OCI-LY1 (cell line): Measurements from ENCODE around the gene DOK5.

Experiments
- H2AFZ ChIP-seq: fragments of 200-600 bp; sonication (generic), shearing (Covaris generic); 2 replicates; pipeline ENCODE4 v1.6.0; 2014; ENCODE audit warnings: antibody characterized with exemption, mild to moderate bottlenecking, low read length
- H3F3A ChIP-seq: fragments of 200-600 bp; sonication (generic), shearing (Covaris generic); 2 replicates; pipeline ENCODE4 v1.6.0; 2014; ENCODE audit warnings: mild to moderate bottlenecking, antibody characterized with exemption, low read length, moderate library complexity; ENCODE audit not compliant: insufficient read depth
- H3K27ac ChIP-seq: fragments of 200-600 bp; sonication (generic); 2 replicates; pipeline ENCODE4 v1.5.1; 2014; ENCODE audit warnings: low read length, mixed run types, mild to moderate bottlenecking, low read depth; ENCODE audit not compliant: poor library complexity, severe bottlenecking
- H3K27me3 ChIP-seq: fragments of 200-600 bp; sonication (generic); 2 replicates; pipeline ENCODE4 v1.6.0; 2014; ENCODE audit warnings: antibody characterized with exemption, mild to moderate bottlenecking, low read length, moderate library complexity; ENCODE audit not compliant: insufficient read depth
- H3K36me3 ChIP-seq: fragments of 200-600 bp; sonication (generic); 2 replicates; pipeline ENCODE4 v1.6.1; 2014; ENCODE audit warnings: mild to moderate bottlenecking, antibody characterized with exemption, low read length, moderate library complexity, mixed read lengths; ENCODE audit not compliant: insufficient read depth
- H3K4me1 ChIP-seq: fragments of 200-600 bp; sonication (generic); 2 replicates; pipeline ENCODE4 v1.5.1; 2014; ENCODE audit warnings: mild to moderate bottlenecking, low read length, moderate library complexity; ENCODE audit not compliant: insufficient read depth, severe bottlenecking
- H3K4me2 ChIP-seq: fragments of 200-600 bp; sonication (generic), shearing (Covaris generic); 2 replicates; pipeline ENCODE4 v1.6.1; 2014; ENCODE audit warnings: low read length
- H3K4me3 ChIP-seq: fragments of 200-600 bp; sonication (generic); 2 replicates; pipeline ENCODE4 v1.5.1; 2014; ENCODE audit warnings: low read length, low read depth, mild to moderate bottlenecking, mixed read lengths; ENCODE audit not compliant: poor library complexity, severe bottlenecking
- H3K79me2 ChIP-seq: fragments of 200-600 bp; shearing (Covaris generic); 2 replicates; pipeline ENCODE4 v1.6.1; 2016; ENCODE audit warnings: mixed run types, low read length, mixed read lengths; ENCODE audit not compliant: insufficient read depth
- H3K9ac ChIP-seq: fragments of 200-600 bp; sonication (generic), shearing (Covaris generic); 2 replicates; pipeline ENCODE4 v1.6.1; 2014; ENCODE audit warnings: mild to moderate bottlenecking, low read length, mixed read lengths
- H3K9me2 ChIP-seq: fragments of 200-600 bp; sonication (generic), shearing (Covaris generic); 2 replicates; pipeline ENCODE4 v1.6.1; 2014; ENCODE audit warnings: low read depth, mild to moderate bottlenecking, low read length, mixed read lengths
- H3K9me3 ChIP-seq: fragments of 200-600 bp; shearing (Covaris generic); 2 replicates; pipeline ENCODE4 v1.6.1; 2014; ENCODE audit warnings: low read length, mixed read lengths
- H4K20me1 ChIP-seq: fragments of 200-600 bp; sonication (generic), shearing (Covaris generic); 2 replicates; pipeline ENCODE4 v1.6.0; 2016; ENCODE audit warnings: mild to moderate bottlenecking, low read length; ENCODE audit not compliant: insufficient read depth
- EZH2 ChIP-seq: fragments of 200-600 bp; sonication (generic), shearing (Covaris generic); IDR thresholded peaks from 2 replicates; pipeline ENCODE4 v1.8.0; 2017; ENCODE audit warnings: borderline replicate concordance, mixed run types, mild to moderate bottlenecking, antibody characterized with exemption, low read length, moderate library complexity, mixed read lengths
- TF ChIP-seq, protein P1 (sequence below): fragments of 200-600 bp; sonication (generic), shearing (Covaris generic); IDR thresholded peaks from 2 replicates; pipeline ENCODE4 v1.5.1; 2017; ENCODE audit warnings: mild to moderate bottlenecking, antibody characterized with exemption, low read length, moderate library complexity, mixed read lengths

DOK5 gene

DNA sequence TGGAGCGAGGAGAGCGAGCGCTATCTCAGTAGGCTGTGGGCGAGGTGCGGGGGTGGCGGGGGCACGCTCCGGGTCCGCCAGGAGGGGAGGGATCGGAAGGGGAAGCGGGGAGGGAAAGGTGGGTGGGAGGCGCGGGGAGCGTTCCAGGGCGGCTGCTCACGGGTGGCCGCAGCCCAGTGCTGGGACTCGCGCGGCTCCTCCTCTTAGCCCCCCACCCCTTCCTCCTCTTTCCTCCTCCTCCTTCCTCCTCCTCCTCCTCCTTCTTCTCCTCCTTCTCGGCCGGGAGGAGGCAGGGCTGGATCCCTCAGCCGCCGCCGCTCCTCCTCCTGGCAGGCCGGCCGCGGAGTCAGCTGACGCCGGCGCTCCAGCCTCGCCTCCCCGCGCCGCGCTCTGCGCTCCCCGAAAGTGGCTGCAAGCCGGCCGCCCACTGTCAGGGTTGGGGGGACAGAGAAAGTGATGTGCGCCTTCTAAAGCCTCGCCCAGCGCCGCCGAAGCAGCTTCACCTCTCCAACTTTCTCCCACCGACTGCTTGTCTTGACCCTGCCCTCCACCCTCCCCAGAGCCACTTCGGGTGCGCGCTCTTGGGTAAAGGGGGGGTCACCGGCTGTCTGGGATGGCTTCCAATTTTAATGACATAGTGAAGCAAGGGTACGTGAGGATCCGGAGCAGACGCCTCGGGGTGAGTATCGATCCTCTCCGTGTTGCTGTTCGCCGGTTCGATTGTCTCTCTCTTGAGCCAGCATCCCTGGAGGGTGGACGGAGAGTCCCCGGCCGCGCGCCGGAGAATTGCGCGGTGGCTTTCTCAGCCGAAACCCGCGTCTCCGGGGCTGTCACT is at the start of gene DOK5:
TSS of gene DOK5 (plus strand) at position 260 of the 835 bp plus-strand sequence. CDS start at position 614, 354 bp downstream.
- Histone ChIP-seq H3K27me3 (no peaks in the 10 kb centered on the region), H3K4me1 (no peaks in the 10 kb centered on the region), H3K9ac (no peak within 1 kb of the TSS), H3K79me2 (no peaks in the 10 kb centered on the region), H3F3A (no peaks in the 10 kb centered on the region), H3K27ac (no peak within 1 kb of the TSS), H4K20me1 (no peaks in the 10 kb centered on the region), H3K4me3 (no peak within 1 kb of the TSS), H3K36me3 (no peaks in the 10 kb centered on the region), H3K9me3 (no peaks in the 10 kb centered on the region), H3K9me2 (no peaks in the 10 kb centered on the region), H3K4me2 (no peak within 1 kb of the TSS), H2AFZ (no peak within 1 kb of the TSS)
- no peak for TF ChIP-seq EZH2
- TF ChIP-seq, protein P1, sequence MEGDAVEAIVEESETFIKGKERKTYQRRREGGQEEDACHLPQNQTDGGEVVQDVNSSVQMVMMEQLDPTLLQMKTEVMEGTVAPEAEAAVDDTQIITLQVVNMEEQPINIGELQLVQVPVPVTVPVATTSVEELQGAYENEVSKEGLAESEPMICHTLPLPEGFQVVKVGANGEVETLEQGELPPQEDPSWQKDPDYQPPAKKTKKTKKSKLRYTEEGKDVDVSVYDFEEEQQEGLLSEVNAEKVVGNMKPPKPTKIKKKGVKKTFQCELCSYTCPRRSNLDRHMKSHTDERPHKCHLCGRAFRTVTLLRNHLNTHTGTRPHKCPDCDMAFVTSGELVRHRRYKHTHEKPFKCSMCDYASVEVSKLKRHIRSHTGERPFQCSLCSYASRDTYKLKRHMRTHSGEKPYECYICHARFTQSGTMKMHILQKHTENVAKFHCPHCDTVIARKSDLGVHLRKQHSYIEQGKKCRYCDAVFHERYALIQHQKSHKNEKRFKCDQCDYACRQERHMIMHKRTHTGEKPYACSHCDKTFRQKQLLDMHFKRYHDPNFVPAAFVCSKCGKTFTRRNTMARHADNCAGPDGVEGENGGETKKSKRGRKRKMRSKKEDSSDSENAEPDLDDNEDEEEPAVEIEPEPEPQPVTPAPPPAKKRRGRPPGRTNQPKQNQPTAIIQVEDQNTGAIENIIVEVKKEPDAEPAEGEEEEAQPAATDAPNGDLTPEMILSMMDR = no peak

DNA sequence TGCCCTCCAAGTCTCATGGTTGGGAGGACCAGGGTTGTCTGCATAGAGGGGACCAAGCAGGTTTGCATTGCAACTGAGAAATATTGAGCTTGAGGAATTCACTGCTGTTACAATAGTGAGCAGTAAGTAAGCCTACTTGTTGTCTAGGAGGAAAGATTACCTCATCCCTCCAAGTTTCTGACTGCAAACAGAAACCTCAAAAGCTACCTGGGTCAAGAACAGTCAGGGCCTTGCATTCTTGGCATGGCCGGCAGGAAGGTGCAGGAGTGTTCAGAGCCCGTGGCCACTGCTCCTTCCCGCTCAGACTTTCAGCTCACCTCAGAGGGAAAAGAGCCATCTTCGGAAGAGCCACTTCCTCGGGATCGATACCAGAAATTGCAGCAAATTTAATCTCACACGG is 46.0 kb upstream of the DOK5 start:
- Histone ChIP-seq H3K36me3 (no peaks in the 10 kb centered on the region), H3F3A (no peaks in the 10 kb centered on the region), H3K27me3 (no peaks in the 10 kb centered on the region), H3K27ac (no peak overlapping the region), H3K79me2 (no peaks in the 10 kb centered on the region), H4K20me1 (no peaks in the 10 kb centered on the region), H3K9me2 (no peaks in the 10 kb centered on the region), H3K4me1 (no peaks in the 10 kb centered on the region), H2AFZ (no peak overlapping the region), H3K9me3 (no peaks in the 10 kb centered on the region), H3K4me3 (no peak overlapping the region), H3K4me2 (no peak overlapping the region), H3K9ac (no peak overlapping the region)
- TF ChIP-seq, protein P1 = no peak
- no peak for TF ChIP-seq EZH2

DNA sequence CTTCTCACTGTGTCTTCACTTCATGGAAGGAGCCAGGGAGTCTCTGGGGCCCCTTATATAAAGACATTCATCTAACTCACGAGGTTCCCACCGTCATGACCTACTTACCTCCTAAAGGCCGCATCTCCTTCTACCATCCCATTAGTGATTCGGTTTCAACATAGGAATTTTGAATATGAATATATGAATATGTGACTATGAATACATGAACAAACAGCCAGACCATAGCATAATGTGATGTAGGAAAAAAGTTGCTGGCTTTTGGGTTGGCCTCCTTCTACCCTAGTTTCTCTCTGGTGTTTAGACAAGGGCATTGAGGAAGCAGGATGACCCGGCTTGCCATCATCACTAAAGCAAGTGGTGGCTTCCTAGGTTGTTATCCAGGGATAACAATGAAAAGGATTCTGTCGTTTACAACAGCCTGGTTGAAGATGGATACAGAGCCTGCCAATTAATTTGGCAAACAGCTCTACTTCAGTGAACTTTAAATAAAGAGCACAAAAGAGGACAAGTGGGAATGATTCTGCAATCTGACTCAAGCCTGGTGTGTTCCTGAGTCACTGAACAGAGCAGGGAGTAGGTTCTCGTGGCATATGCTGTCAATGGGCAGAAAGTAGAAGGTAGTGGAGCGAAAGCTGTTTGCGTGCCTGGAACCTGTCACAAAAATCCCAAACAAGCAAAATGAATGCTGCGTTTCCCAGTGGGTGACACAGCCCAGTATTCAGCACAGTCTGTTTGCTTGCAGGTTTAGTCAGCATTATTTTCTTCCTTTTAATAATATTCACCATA is 44.0 kb upstream of the DOK5 start:
- no peak overlapping the region for H3K4me3 ChIP-seq
- H3K27me3 ChIP-seq = no peaks in the 10 kb centered on the region
- H2AFZ ChIP-seq = no peak overlapping the region
- H3K9me3 ChIP-seq = no peaks in the 10 kb centered on the region
- no peaks in the 10 kb centered on the region for H3K36me3 ChIP-seq
- no peaks in the 10 kb centered on the region for H3K9me2 ChIP-seq
- no peak overlapping the region for H3K27ac ChIP-seq
- no peak overlapping the region for H3K4me2 ChIP-seq
- no peaks in the 10 kb centered on the region for H3K4me1 ChIP-seq
- H3K79me2 ChIP-seq = no peaks in the 10 kb centered on the region
- H3F3A ChIP-seq = no peaks in the 10 kb centered on the region
- H3K9ac ChIP-seq = no peak overlapping the region
- H4K20me1 ChIP-seq = no peaks in the 10 kb centered on the region
- no peak for TF ChIP-seq EZH2
- TF ChIP-seq, protein P1 = no peak
